ENCODE measurements around the gene FRS3.
"Not testable (repeated sequence)": the region's sequence is repeated elsewhere in the genome, so short reads cannot be mapped to it uniquely, and the experiment has no call there.

Gene FRS3

GRCh38 chr6:41768545-41769308 is 11.0 kb downstream of the FRS3 start:
- no peak overlapping the region for H3K4me3 ChIP-seq (ENCODE audit: low read depth, low read length)
- H3K36me3 ChIP-seq (ENCODE audit: control insufficient read depth, insufficient read depth, low read length): peaks cover 25% of the 10 kb centered on the region
- H3K4me1 ChIP-seq (ENCODE audit: control insufficient read depth, insufficient read depth, low read length): peaks cover 19% of the 10 kb centered on the region; the same call in 1 of the 2 replicates
- H3K9ac ChIP-seq (ENCODE audit: low read length): no peak overlapping the region
- H3K27me3 ChIP-seq (ENCODE audit: control insufficient read depth, insufficient read depth, low read length): no peaks in the 10 kb centered on the region
- H3K27ac ChIP-seq (ENCODE audit: low read depth, low read length): no peak overlapping the region
- H3K9me3 ChIP-seq (ENCODE audit: control insufficient read depth, insufficient read depth, low read depth, low read length): no peaks in the 10 kb centered on the region

GRCh38 chr6:41767112-41767833 is 12.4 kb downstream of the FRS3 start:
- Histone ChIP-seq H3K27ac (ENCODE audit: low read depth, low read length) (no peak overlapping the region), H3K27me3 (ENCODE audit: control insufficient read depth, insufficient read depth, low read length) (no peaks in the 10 kb centered on the region), H3K36me3 (ENCODE audit: control insufficient read depth, insufficient read depth, low read length) (peaks cover 18% of the 10 kb centered on the region), H3K9ac (ENCODE audit: low read length) (no peak overlapping the region), H3K9me3 (ENCODE audit: control insufficient read depth, insufficient read depth, low read depth, low read length) (no peaks in the 10 kb centered on the region), H3K4me3 (ENCODE audit: low read depth, low read length) (no peak overlapping the region), H3K4me1 (ENCODE audit: control insufficient read depth, insufficient read depth, low read length) (peaks cover 19% of the 10 kb centered on the region; the same call in 1 of the 2 replicates)

GRCh38 chr6:41766043-41766664 is 13.5 kb downstream of the FRS3 start:
- not testable (repeated sequence) for H3K4me3 ChIP-seq (ENCODE audit: low read depth, low read length); H3K27ac ChIP-seq (ENCODE audit: low read depth, low read length); H3K9ac ChIP-seq (ENCODE audit: low read length); H3K9me3 ChIP-seq (ENCODE audit: control insufficient read depth, insufficient read depth, low read depth, low read length); H3K27me3 ChIP-seq (ENCODE audit: control insufficient read depth, insufficient read depth, low read length); H3K36me3 ChIP-seq (ENCODE audit: control insufficient read depth, insufficient read depth, low read length)
- peaks cover 19% of the 10 kb centered on the region; the same call in 1 of the 2 replicates for H3K4me1 ChIP-seq (ENCODE audit: control insufficient read depth, insufficient read depth, low read length)

GRCh38 chr6:41763470-41763869 is 16.2 kb downstream of the FRS3 start:
- H3K4me3 ChIP-seq (ENCODE audit: low read depth, low read length): no peak overlapping the region
- H3K9ac ChIP-seq (ENCODE audit: low read length): no peak overlapping the region
- no peaks in the 10 kb centered on the region for H3K9me3 ChIP-seq (ENCODE audit: control insufficient read depth, insufficient read depth, low read depth, low read length)
- peaks cover 13% of the 10 kb centered on the region; the same call in 1 of the 2 replicates for H3K4me1 ChIP-seq (ENCODE audit: control insufficient read depth, insufficient read depth, low read length)
- H3K27me3 ChIP-seq (ENCODE audit: control insufficient read depth, insufficient read depth, low read length): no peaks in the 10 kb centered on the region
- no peaks in the 10 kb centered on the region for H3K36me3 ChIP-seq (ENCODE audit: control insufficient read depth, insufficient read depth, low read length)
- H3K27ac ChIP-seq (ENCODE audit: low read depth, low read length): no peak overlapping the region

GRCh38 chr6:41759905-41760579 is 19.7 kb downstream of the FRS3 start:
- H3K4me3 ChIP-seq (ENCODE audit: low read depth, low read length): no peak overlapping the region
- no peak overlapping the region for H3K9ac ChIP-seq (ENCODE audit: low read length)
- H3K9me3 ChIP-seq (ENCODE audit: control insufficient read depth, insufficient read depth, low read depth, low read length): no peaks in the 10 kb centered on the region
- no peaks in the 10 kb centered on the region for H3K27me3 ChIP-seq (ENCODE audit: control insufficient read depth, insufficient read depth, low read length)
- H3K36me3 ChIP-seq (ENCODE audit: control insufficient read depth, insufficient read depth, low read length): no peaks in the 10 kb centered on the region
- no peak overlapping the region for H3K27ac ChIP-seq (ENCODE audit: low read depth, low read length)
- peaks cover 5% of the 10 kb centered on the region; the same call in 1 of the 2 replicates for H3K4me1 ChIP-seq (ENCODE audit: control insufficient read depth, insufficient read depth, low read length)

- H3K9me3 ChIP-seq (ENCODE audit: control insufficient read depth, insufficient read depth, low read depth, low read length): no peaks in the 10 kb centered on the region
- H3K27me3 ChIP-seq (ENCODE audit: control insufficient read depth, insufficient read depth, low read length): no peaks in the 10 kb centered on the region
- H3K27ac ChIP-seq (ENCODE audit: low read depth, low read length): no peak overlapping the region
- H3K4me3 ChIP-seq (ENCODE audit: low read depth, low read length): no peak overlapping the region
- H3K4me1 ChIP-seq (ENCODE audit: control insufficient read depth, insufficient read depth, low read length): peaks cover 5% of the 10 kb centered on the region; the same call in 1 of the 2 replicates
- H3K9ac ChIP-seq (ENCODE audit: low read length): no peak overlapping the region
- no peaks in the 10 kb centered on the region for H3K36me3 ChIP-seq (ENCODE audit: control insufficient read depth, insufficient read depth, low read length)
Observed at GRCh38 chr6:41759106-41759904, 20.4 kb downstream of the FRS3 start.

- no peaks in the 10 kb centered on the region for H3K9me3 ChIP-seq (ENCODE audit: control insufficient read depth, insufficient read depth, low read depth, low read length)
- no peak overlapping the region for H3K9ac ChIP-seq (ENCODE audit: low read length)
- H3K36me3 ChIP-seq (ENCODE audit: control insufficient read depth, insufficient read depth, low read length): no peaks in the 10 kb centered on the region
- H3K27ac ChIP-seq (ENCODE audit: low read depth, low read length): no peak overlapping the region
- H3K27me3 ChIP-seq (ENCODE audit: control insufficient read depth, insufficient read depth, low read length): no peaks in the 10 kb centered on the region
- H3K4me3 ChIP-seq (ENCODE audit: low read depth, low read length): no peak overlapping the region
- peaks cover 5% of the 10 kb centered on the region; the same call in 1 of the 2 replicates for H3K4me1 ChIP-seq (ENCODE audit: control insufficient read depth, insufficient read depth, low read length)
Observed at GRCh38 chr6:41758641-41759035, 21.1 kb downstream of the FRS3 start.

- Histone ChIP-seq H3K9ac (ENCODE audit: low read length) (no peak overlapping the region), H3K27me3 (ENCODE audit: control insufficient read depth, insufficient read depth, low read length) (no peaks in the 10 kb centered on the region), H3K9me3 (ENCODE audit: control insufficient read depth, insufficient read depth, low read depth, low read length) (no peaks in the 10 kb centered on the region), H3K27ac (ENCODE audit: low read depth, low read length) (no peak overlapping the region), H3K4me1 (ENCODE audit: control insufficient read depth, insufficient read depth, low read length) (peaks cover 5% of the 10 kb centered on the region; the same call in 1 of the 2 replicates), H3K36me3 (ENCODE audit: control insufficient read depth, insufficient read depth, low read length) (no peaks in the 10 kb centered on the region), H3K4me3 (ENCODE audit: low read depth, low read length) (no peak overlapping the region)
Observed at GRCh38 chr6:41757931-41758640, 21.6 kb downstream of the FRS3 start.

- Histone ChIP-seq H3K9me3 (ENCODE audit: control insufficient read depth, insufficient read depth, low read depth, low read length) (no peaks in the 10 kb centered on the region), H3K36me3 (ENCODE audit: control insufficient read depth, insufficient read depth, low read length) (no peaks in the 10 kb centered on the region), H3K4me3 (ENCODE audit: low read depth, low read length) (no peak overlapping the region), H3K4me1 (ENCODE audit: control insufficient read depth, insufficient read depth, low read length) (peaks cover 5% of the 10 kb centered on the region; the same call in 1 of the 2 replicates), H3K27ac (ENCODE audit: low read depth, low read length) (no peak overlapping the region), H3K9ac (ENCODE audit: low read length) (no peak overlapping the region), H3K27me3 (ENCODE audit: control insufficient read depth, insufficient read depth, low read length) (no peaks in the 10 kb centered on the region)
Observed at GRCh38 chr6:41757271-41757670, 22.4 kb downstream of the FRS3 start.

- Histone ChIP-seq H3K9me3 (ENCODE audit: control insufficient read depth, insufficient read depth, low read depth, low read length) (no peaks in the 10 kb centered on the region), H3K4me1 (ENCODE audit: control insufficient read depth, insufficient read depth, low read length) (peaks cover 5% of the 10 kb centered on the region; the same call in 1 of the 2 replicates), H3K4me3 (ENCODE audit: low read depth, low read length) (no peak overlapping the region), H3K27ac (ENCODE audit: low read depth, low read length) (no peak overlapping the region), H3K9ac (ENCODE audit: low read length) (no peak overlapping the region), H3K27me3 (ENCODE audit: control insufficient read depth, insufficient read depth, low read length) (no peaks in the 10 kb centered on the region), H3K36me3 (ENCODE audit: control insufficient read depth, insufficient read depth, low read length) (no peaks in the 10 kb centered on the region)
Observed at GRCh38 chr6:41756354-41756753, 23.3 kb downstream of the FRS3 start.

Data from HUES6 (cell line).